Activated T-cell treated with anti-CD3 and anti-CD28 coated beads for 1 hour (primary cell): Measurements from ENCODE around the gene CNTNAP2.

Source experiments
- DNase-seq: peaks from one replicate; pipeline ENCODE4 v3.0.0-alpha.2; 2020; ENCODE audit warnings: low read depth

Gene CNTNAP2

DNA sequence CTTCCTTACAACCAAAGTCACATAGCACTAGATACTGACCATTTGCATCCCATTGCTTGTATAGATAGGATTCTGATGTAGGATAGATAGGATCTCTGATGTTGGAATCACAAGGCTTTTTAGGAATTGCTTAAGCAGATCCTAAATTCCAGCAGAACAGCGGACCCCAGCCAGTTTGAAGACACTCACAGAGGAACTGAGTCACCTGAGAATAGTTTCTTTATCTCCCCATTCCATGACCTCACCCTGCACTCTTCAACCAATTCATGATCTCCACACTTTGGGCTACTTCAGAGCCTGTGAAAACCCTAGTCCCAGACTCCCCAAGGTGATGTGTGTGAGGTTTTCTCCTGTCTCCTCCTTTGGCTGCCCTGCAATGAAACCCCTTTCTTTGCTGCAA, 179.4 kb downstream of the CNTNAP2 start:
- no peak for DNase-seq

DNA sequence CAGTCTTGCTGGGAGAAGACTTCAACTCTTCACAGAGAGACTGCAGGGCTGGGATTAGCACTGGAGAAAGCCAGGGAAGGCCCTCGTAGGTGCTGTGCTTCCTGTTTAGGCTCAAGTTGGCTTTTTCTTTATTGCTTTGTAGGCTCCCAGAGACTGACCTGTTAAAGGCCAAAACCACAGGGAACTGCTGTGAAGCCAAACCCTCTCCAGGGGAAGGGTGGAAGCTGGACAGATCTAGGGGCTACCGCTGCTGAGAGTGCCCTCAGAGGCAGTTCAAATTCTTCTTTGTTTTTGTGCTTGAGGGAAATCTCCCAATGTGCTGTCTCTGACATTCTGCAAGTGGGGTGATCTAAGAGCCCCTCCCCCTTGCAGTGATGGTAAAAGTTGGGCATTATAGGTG, 198.4 kb downstream of the CNTNAP2 start:
- no peak for DNase-seq

DNA sequence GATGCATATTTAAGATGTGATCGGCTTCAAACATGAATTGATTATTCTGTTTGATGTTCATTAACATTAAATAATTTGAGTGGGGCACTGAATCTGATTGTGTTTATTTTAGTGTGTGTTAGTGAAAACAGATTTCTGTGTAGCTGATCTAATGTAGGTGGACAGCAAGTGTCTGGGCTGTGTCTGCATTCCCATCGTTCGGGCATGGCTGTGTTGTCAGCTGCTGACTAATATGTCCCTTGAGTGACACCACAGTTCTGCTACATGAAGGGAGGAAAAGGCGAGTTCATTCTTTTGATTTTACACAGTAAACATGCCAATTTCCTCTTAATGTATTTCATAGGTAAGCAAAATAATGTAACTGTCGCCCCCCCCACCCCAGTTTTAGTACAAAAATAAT, 203.0 kb downstream of the CNTNAP2 start:
- no peak for DNase-seq

DNA sequence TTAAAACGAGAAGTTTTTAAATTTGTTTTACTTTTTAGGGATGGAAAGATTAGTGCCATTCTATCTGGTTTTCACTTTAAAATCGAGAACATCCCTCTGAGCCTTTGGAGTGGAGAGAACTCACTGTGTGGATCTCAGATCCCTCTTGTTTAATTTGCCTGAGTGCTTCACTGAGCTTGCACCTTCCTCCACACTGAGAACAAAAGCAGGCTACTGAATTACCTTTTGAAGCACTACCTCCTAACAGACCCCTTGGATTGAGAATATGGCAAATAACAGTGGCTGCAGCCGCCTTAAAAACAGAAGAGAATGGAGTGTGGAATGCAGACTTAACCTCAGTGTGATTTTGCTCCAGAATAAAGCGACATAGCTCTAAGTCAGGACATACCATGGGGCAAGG, 204.7 kb downstream of the CNTNAP2 start:
- no peak for DNase-seq

- no peak for DNase-seq
These were observed 214.8 kb downstream of the CNTNAP2 start for GRCh38 chr7:146331369-146331768.

- no peak for DNase-seq
These were observed 228.7 kb downstream of the CNTNAP2 start for GRCh38 chr7:146345251-146345650.

- no peak for DNase-seq
These were observed 229.5 kb downstream of the CNTNAP2 start for GRCh38 chr7:146346096-146346495.

- no peak for DNase-seq
These were observed 238.6 kb downstream of the CNTNAP2 start for GRCh38 chr7:146355216-146355615.

GRCh38 chr7:146359176-146359575, 242.6 kb downstream of the CNTNAP2 start:
- DNase-seq: no peak

DNA sequence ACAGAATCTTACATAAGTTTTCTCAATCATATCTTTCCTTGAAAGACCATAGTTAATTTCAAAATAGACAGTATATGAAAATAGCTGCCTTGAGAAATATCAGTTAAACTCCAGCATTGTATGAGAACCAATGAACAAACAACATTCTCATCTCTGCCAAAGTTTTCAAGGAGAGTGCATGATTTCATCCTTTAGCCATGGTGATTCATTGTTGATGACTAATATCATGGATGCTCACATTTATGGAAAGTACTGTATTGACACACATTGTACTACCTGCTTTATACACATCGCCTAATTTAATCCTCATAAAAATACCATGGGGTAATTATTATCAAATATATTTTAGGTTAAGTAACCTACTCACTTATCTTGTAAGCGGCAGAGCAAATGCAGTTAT, 250.3 kb downstream of the CNTNAP2 start:
- DNase-seq: no peak

DNA sequence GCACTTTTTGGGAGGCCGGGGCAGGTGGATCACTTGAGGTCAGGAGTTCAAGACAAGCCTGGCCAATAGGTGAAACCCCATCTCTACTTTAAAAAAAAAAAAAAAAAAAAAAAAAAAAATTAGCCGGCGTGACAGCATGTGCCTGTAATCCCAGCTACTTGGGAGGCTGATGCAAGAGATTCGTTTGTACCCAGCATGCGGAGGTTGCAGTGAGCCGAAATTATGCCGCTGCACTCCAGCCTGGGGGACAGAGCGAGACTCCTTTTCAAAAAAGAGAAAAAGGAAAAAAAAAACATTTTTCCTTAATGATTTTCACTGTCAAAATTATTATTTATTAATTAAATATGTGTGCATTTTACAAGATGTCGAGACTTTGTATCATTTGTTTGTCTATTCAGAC, 253.6 kb downstream of the CNTNAP2 start:
- DNase-seq: no peak

- no peak for DNase-seq
These were observed 258.6 kb downstream of the CNTNAP2 start for GRCh38 chr7:146375170-146375569.

GRCh38 chr7:146378196-146378595, 261.6 kb downstream of the CNTNAP2 start:
- no peak for DNase-seq

GRCh38 chr7:146387140-146387539, 270.5 kb downstream of the CNTNAP2 start:
- DNase-seq: no peak

DNA sequence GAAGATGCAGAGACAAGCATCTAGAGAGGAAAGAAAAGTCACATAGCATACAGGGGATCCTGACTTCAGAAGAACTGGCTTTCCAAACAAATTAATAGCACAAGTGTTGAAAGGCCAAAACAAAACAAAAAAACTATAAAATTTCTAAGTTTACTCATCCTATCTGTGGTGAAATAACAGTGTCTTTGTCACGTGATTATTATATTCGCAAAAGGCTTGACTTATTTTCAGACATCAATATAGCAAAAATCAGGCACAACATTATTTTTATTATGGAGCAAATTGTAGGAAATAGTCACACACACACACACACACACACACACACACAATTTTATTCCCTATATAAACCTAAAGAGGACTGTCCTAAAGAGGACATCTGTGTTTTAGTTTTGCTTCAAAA, 272.3 kb downstream of the CNTNAP2 start:
- no peak for DNase-seq

- DNase-seq: no peak
These were observed 276.7 kb downstream of the CNTNAP2 start for GRCh38 chr7:146393346-146393745.

- no peak for DNase-seq
These were observed 280.5 kb downstream of the CNTNAP2 start for GRCh38 chr7:146397141-146397540.

- no peak for DNase-seq
These were observed 285.3 kb downstream of the CNTNAP2 start for GRCh38 chr7:146401939-146402338.

GRCh38 chr7:146405737-146406136, 289.1 kb downstream of the CNTNAP2 start:
- no peak for DNase-seq

DNA sequence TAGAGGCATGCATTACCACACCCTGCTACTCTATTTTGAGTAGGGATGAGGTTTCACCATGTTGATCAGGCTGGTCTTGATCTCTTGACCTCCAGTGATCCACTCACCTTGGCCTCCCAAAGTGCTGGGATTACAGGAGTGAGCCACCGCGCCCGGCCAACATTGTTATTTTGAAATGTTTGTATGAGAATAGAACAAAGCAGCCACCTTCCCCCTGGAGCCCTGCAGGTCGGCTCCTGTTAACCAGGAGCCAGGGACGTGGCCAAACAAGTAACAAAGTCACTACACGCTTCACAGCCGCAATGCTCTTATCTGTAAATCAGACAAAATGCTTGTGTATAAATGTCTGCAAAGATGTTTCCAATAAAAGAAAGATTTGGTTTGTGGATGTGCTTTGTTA, 295.4 kb downstream of the CNTNAP2 start:
- no peak for DNase-seq

DNA sequence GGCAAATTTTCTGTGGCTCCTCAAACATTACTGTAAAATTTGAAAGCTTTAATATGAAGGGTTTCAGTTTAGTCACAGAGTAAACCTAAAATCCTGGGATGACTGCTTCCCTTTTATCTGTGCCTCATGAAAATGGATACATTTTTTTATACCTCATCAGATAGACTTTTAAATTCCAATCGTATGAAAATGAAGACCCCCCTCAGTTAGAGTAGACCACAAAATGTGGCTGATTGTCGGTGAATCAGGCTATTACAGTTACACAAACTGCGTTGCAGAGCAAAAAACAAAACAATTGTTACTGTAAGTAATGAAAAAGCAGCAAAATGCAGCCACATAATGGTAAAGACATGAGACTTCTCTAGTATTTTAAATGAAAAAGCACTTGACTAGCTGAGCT, 296.2 kb downstream of the CNTNAP2 start:
- no peak for DNase-seq

GRCh38 chr7:146414373-146414772, 297.8 kb downstream of the CNTNAP2 start:
- DNase-seq: no peak

- DNase-seq: no peak
These were observed 298.3 kb downstream of the CNTNAP2 start for GRCh38 chr7:146414937-146415336.

DNA sequence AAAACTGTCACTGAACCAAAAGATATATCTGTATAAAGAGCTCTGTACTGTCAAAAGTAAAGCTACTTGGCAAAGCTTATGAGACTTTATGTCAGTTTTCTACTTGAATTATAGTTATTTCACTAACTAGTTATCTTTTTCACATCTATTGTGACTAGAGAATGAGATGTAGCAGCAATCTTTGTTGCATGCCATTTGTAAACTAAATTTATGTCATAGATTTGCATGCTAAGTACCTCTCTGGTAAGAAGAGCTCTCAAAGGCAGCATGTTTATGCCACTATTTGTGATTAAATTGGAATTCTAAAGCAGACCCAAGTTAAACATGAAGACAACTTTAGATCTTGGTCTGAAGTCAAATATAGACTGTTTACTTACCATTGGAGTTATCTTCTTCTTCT, 300.6 kb downstream of the CNTNAP2 start:
- no peak for DNase-seq

GRCh38 chr7:146423446-146423845, 306.8 kb downstream of the CNTNAP2 start:
- no peak for DNase-seq
